T-helper 1 cell treated with Interleukin-12 subunit alpha and Interleukin-12 subunit beta and Interleukin-4 antibody, amounts not matched to agents 30 ng/mL and 1 ng/mL, for 36 hours (primary cell): Measurements from ENCODE around the gene EPHA8. TPM values are rescaled to one million over a fixed set of nuclear protein-coding genes. Genes with fewer than 3 reads are reported as not detected.

ENCODE experiments used
- intact Hi-C: fragments of 100-400 bp; cut with micrococcal nuclease; formaldehyde crosslinking; loops from one replicate; pipeline ENCODE4 v1.15.1; 2024
- total RNA-seq: library from RNA; stranded (reverse); gene quantifications from 2 replicates; pipeline ENCODE4 v1.2.3, GENCODE V29; 2022

EPHA8 gene
- total RNA-seq, 1 donor from 2014 or later, result not detected

GRCh38 chr1:22563671-22564602, 648 bp downstream of the EPHA8 start:
- intact Hi-C loops, result no loop called here

- intact Hi-C loops, result no loop called here
These were observed 2.9 kb downstream of the EPHA8 start for GRCh38 chr1:22566161-22566560.

GRCh38 chr1:22567197-22567596, 3.9 kb downstream of the EPHA8 start:
- intact Hi-C loops, result no loop called here

- intact Hi-C loops, result no loop called here
These were observed 4.7 kb downstream of the EPHA8 start for GRCh38 chr1:22567994-22568393.

GRCh38 chr1:22569269-22569668, 6.0 kb downstream of the EPHA8 start:
- intact Hi-C loops, result no loop called here

- intact Hi-C loops, result no loop called here
These were observed 7.0 kb downstream of the EPHA8 start for GRCh38 chr1:22570140-22570909.

GRCh38 chr1:22572818-22573217, 9.5 kb downstream of the EPHA8 start:
- intact Hi-C loops, result no loop called here

GRCh38 chr1:22573237-22573636, 9.9 kb downstream of the EPHA8 start:
- intact Hi-C loops, result no loop called here

- intact Hi-C loops, result no loop called here
These were observed 12.4 kb downstream of the EPHA8 start for GRCh38 chr1:22575532-22576149.

- intact Hi-C loops, result no loop called here
These were observed 12.9 kb downstream of the EPHA8 start for GRCh38 chr1:22576150-22576544.

- intact Hi-C loops, result no loop called here
These were observed 13.3 kb downstream of the EPHA8 start for GRCh38 chr1:22576617-22577016.

GRCh38 chr1:22578732-22579361, 15.6 kb downstream of the EPHA8 start:
- intact Hi-C loops, result no loop called here

GRCh38 chr1:22579541-22580155, 16.4 kb downstream of the EPHA8 start:
- intact Hi-C loops, result no loop called here

- intact Hi-C loops, result no loop called here
These were observed 19.7 kb downstream of the EPHA8 start for GRCh38 chr1:22582661-22583635.

- intact Hi-C loops, result no loop called here
These were observed 20.8 kb downstream of the EPHA8 start for GRCh38 chr1:22584001-22584562.

- intact Hi-C loops, result no loop called here
These were observed 21.7 kb downstream of the EPHA8 start for GRCh38 chr1:22584970-22585369.

- intact Hi-C loops, result no loop called here
These were observed 22.2 kb downstream of the EPHA8 start for GRCh38 chr1:22585471-22585870.

- intact Hi-C loops, result no loop called here
These were observed 23.3 kb downstream of the EPHA8 start for GRCh38 chr1:22586356-22587130.

- intact Hi-C loops, result no loop called here
These were observed 24.0 kb downstream of the EPHA8 start for GRCh38 chr1:22587247-22587646.
